ENCODE results near the gene SEMA5B.

SEMA5B gene

DNA sequence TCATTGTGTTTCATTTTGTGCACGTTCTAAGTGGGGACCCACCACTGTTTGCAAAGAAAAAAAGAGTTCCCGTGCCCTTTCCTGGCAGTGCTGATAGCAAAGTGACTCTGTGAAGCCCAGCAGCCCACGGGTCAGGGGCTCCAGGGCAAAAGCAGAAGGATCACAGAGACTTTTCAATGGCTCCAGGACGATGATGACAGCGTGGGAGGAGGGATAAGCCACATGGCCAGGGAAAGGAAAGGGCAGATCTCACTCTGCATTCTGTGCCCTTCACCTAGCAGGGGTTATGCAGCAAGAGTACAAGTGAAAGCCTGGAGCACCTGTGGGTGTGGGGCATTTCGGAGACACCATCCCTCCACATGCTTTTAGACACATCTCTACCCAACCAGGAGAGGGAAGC is 35.4 kb downstream of the SEMA5B start:
- TF ChIP-seq, protein P1, sequence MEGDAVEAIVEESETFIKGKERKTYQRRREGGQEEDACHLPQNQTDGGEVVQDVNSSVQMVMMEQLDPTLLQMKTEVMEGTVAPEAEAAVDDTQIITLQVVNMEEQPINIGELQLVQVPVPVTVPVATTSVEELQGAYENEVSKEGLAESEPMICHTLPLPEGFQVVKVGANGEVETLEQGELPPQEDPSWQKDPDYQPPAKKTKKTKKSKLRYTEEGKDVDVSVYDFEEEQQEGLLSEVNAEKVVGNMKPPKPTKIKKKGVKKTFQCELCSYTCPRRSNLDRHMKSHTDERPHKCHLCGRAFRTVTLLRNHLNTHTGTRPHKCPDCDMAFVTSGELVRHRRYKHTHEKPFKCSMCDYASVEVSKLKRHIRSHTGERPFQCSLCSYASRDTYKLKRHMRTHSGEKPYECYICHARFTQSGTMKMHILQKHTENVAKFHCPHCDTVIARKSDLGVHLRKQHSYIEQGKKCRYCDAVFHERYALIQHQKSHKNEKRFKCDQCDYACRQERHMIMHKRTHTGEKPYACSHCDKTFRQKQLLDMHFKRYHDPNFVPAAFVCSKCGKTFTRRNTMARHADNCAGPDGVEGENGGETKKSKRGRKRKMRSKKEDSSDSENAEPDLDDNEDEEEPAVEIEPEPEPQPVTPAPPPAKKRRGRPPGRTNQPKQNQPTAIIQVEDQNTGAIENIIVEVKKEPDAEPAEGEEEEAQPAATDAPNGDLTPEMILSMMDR (IDR thresholded peaks at IDR 0.05; ENCODE audit: low read length) = no peak
- no peak for TF ChIP-seq EZH2 (IDR thresholded peaks at IDR 0.05; ENCODE audit: borderline replicate concordance, low read length)
- no peaks in the 10 kb centered on the region for H3F3A ChIP-seq (ENCODE audit: insufficient read depth, low read length)
- no peaks in the 10 kb centered on the region for H3K4me1 ChIP-seq (ENCODE audit: insufficient read depth, low read length, severe bottlenecking)
- no peak overlapping the region for H3K4me2 ChIP-seq (ENCODE audit: low read length)
- no peak overlapping the region for H2AFZ ChIP-seq (ENCODE audit: low read length)
- no peaks in the 10 kb centered on the region for H3K36me3 ChIP-seq (ENCODE audit: insufficient read depth, low read length)
- no peak overlapping the region for H3K27ac ChIP-seq (ENCODE audit: low read depth, low read length, poor library complexity, severe bottlenecking)
- no peak overlapping the region for H3K4me3 ChIP-seq (ENCODE audit: low read depth, low read length, poor library complexity, severe bottlenecking)
- H3K9me3 ChIP-seq (ENCODE audit: low read length) = no peaks in the 10 kb centered on the region
- no peaks in the 10 kb centered on the region for H3K9me2 ChIP-seq (ENCODE audit: low read depth, low read length)
- H3K79me2 ChIP-seq (ENCODE audit: insufficient read depth, low read length) = no peaks in the 10 kb centered on the region
- no peaks in the 10 kb centered on the region for H4K20me1 ChIP-seq (ENCODE audit: insufficient read depth, low read length)
- H3K9ac ChIP-seq (ENCODE audit: low read length) = no peak overlapping the region
- H3K27me3 ChIP-seq (ENCODE audit: insufficient read depth, low read length) = peaks cover 11% of the 10 kb centered on the region

DNA sequence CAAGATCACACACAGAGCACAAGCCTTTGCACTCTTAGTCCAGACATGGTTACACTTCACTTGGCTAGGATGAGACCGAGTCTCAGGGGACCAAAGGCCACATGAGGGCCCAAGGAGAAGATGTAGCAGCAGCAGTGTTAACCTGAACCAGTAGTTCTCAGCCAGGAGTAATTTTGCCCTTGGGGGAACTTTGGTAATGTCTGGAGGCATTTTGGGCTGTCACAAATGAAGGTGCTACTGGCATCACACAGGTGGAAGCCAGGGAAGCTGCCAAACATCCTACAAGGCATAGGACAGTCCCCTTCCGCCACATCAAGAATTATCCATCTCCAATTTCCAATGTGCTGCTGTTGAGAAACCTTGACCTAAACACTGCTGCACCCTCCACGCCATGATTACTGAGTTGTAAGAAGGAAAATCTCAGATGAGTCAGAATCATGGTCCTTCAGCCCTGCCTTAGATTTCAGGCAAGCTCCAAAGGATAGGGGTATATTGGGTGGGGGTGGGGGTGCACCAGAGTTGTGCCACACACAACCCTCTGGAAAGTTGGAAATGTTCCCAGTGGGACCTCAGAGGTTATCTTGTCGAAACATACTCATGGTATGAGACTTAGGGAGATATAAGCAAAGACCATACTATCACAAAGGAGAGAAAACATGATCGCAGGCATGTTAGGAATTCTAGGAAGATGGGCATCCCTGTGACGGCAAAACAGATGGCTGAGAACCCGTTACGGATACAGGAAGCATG is 36.2 kb downstream of the SEMA5B start:
- no peak overlapping the region for H3K4me2 ChIP-seq (ENCODE audit: low read length)
- H3K4me3 ChIP-seq (ENCODE audit: low read depth, low read length, poor library complexity, severe bottlenecking) = no peak overlapping the region
- H3K9me3 ChIP-seq (ENCODE audit: low read length) = no peaks in the 10 kb centered on the region
- no peaks in the 10 kb centered on the region for H4K20me1 ChIP-seq (ENCODE audit: insufficient read depth, low read length)
- H3F3A ChIP-seq (ENCODE audit: insufficient read depth, low read length) = no peaks in the 10 kb centered on the region
- no peaks in the 10 kb centered on the region for H3K9me2 ChIP-seq (ENCODE audit: low read depth, low read length)
- no peak for TF ChIP-seq EZH2 (IDR thresholded peaks at IDR 0.05; ENCODE audit: borderline replicate concordance, low read length)
- TF ChIP-seq, protein P1 (IDR thresholded peaks at IDR 0.05; ENCODE audit: low read length) = no peak
- H3K27ac ChIP-seq (ENCODE audit: low read depth, low read length, poor library complexity, severe bottlenecking) = no peak overlapping the region
- H3K27me3 ChIP-seq (ENCODE audit: insufficient read depth, low read length) = peaks cover 10% of the 10 kb centered on the region
- no peaks in the 10 kb centered on the region for H3K79me2 ChIP-seq (ENCODE audit: insufficient read depth, low read length)
- H3K4me1 ChIP-seq (ENCODE audit: insufficient read depth, low read length, severe bottlenecking) = no peaks in the 10 kb centered on the region
- no peak overlapping the region for H2AFZ ChIP-seq (ENCODE audit: low read length)
- no peaks in the 10 kb centered on the region for H3K36me3 ChIP-seq (ENCODE audit: insufficient read depth, low read length)
- no peak overlapping the region for H3K9ac ChIP-seq (ENCODE audit: low read length)

DNA sequence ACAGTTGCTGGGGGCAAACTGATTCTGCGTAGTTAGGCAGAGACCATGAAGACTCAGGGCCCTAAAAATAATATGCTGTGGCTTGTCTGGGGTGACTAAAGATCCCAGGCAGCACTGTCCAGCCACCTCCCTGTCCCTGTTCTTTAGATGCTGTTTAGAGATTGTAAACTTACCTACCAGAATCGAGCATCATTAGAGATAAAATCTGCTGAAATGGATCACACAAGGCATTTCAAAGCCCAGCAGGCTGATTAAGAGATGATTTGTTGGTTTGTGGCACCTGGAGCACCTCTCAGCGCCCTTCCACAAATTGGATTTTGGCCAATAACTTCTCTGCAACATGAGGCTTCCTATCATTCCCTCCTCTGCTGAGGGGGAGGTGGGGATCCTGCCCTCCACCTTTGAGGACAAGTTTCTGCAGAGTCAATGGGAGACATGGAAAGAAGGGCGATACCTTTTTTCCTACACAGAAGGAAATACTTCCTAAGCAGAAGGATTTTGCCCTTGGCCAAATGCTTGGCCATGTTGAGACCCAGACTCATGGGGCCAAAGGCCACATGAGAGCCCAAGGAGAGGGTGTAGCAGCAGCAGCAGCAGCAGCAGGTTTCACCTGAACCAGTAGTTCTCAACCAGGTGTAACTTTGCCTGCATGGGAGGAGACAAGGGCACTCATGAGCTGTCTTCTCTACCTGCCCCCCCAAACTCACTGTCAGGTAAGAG is 37.5 kb downstream of the SEMA5B start:
- Histone ChIP-seq H3K9me3 (ENCODE audit: low read length) (no peaks in the 10 kb centered on the region), H3F3A (ENCODE audit: insufficient read depth, low read length) (no peaks in the 10 kb centered on the region), H2AFZ (ENCODE audit: low read length) (no peak overlapping the region), H3K4me3 (ENCODE audit: low read depth, low read length, poor library complexity, severe bottlenecking) (no peak overlapping the region), H3K36me3 (ENCODE audit: insufficient read depth, low read length) (no peaks in the 10 kb centered on the region), H4K20me1 (ENCODE audit: insufficient read depth, low read length) (no peaks in the 10 kb centered on the region), H3K4me2 (ENCODE audit: low read length) (no peak overlapping the region), H3K9ac (ENCODE audit: low read length) (no peak overlapping the region), H3K79me2 (ENCODE audit: insufficient read depth, low read length) (no peaks in the 10 kb centered on the region), H3K27me3 (ENCODE audit: insufficient read depth, low read length) (peaks cover 10% of the 10 kb centered on the region), H3K4me1 (ENCODE audit: insufficient read depth, low read length, severe bottlenecking) (no peaks in the 10 kb centered on the region), H3K9me2 (ENCODE audit: low read depth, low read length) (no peaks in the 10 kb centered on the region), H3K27ac (ENCODE audit: low read depth, low read length, poor library complexity, severe bottlenecking) (no peak overlapping the region)
- TF ChIP-seq, protein P1 (IDR thresholded peaks at IDR 0.05; ENCODE audit: low read length) = no peak
- no peak for TF ChIP-seq EZH2 (IDR thresholded peaks at IDR 0.05; ENCODE audit: borderline replicate concordance, low read length)
